NCI-H1092 (cell line): ENCODE results near the gene THAP3.
"Not testable (repeated sequence)": the region's sequence is repeated elsewhere in the genome, so short reads cannot be mapped to it uniquely, and the experiment has no call there.

Experiments used
- DNase-seq: peaks from one replicate; lab custom pipeline; 2025; lab: John Stamatoyannopoulos, UW

THAP3 gene

GRCh38 chr1:6635161-6635909 lies 10.7 kb downstream of the THAP3 start:
- DNase-seq, result no peak

- no peak for DNase-seq
Measured at GRCh38 chr1:6635910-6636760, 11.5 kb downstream of the THAP3 start.

DNA sequence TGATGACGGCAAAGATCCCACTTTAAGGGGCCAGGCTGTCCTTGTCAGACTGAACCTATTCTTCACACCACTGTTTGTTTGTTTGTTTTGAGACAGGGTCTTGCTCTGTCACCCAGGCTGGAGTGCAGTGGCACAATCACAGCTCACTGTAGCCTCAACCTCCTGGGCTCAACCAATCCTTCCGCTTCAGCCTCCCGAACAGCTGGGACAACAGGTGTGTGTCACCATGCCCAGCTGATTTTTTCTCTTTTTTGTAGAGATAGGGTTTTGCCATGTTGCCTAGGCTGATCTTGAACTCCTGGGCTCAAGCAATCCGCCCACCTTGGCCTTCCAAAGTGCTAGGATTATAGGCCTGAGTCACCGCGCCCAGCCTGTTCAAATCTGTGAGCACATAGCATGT lies 12.1 kb downstream of the THAP3 start:
- DNase-seq, result not testable (repeated sequence)

GRCh38 chr1:6637770-6638169 lies 13.1 kb downstream of the THAP3 start:
- no peak for DNase-seq

DNA sequence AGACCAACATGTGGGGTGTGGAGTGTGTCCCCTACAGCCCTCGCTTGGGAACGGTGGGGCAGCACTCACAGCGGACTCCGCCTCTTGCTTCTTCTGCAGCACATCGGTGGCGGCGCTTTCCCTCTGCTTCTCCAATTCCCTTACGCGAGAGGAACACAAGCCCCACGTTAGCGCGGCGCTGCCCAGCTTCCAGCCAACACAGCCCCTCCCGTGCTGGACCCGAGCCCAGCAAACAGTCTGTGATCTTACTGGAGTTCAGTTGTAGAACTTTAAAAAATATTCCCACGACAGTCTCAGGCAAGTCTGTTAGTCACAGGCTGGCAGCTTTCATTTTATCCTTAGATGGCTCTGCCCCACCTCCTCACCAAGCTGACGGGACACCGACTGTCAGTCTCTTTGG lies 13.6 kb downstream of the THAP3 start:
- no peak for DNase-seq

- not testable (repeated sequence) for DNase-seq
Measured at GRCh38 chr1:6640867-6641266, 16.2 kb downstream of the THAP3 start.

DNA sequence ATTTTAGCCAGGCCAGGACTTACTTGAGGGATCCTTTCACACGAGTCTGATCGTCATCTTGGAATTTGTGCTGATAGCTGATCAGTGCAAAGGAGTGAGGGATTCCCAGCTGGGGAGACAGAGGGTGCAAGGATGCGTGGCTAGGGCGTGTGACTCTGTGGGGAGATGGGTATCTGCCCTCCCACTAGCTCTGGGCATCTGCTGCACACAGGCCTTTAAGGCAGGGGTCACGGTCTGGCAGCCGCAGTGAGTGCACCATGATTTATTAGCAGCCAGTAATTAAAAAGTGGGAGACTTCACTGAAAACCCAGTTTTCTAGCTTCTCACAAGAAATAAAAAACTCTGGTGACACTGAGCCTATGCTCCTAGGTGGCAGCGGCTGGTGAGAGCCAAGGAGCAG lies 20.4 kb downstream of the THAP3 start:
- DNase-seq, result no peak

GRCh38 chr1:6646499-6647148 lies 22.0 kb downstream of the THAP3 start:
- no peak for DNase-seq

DNA sequence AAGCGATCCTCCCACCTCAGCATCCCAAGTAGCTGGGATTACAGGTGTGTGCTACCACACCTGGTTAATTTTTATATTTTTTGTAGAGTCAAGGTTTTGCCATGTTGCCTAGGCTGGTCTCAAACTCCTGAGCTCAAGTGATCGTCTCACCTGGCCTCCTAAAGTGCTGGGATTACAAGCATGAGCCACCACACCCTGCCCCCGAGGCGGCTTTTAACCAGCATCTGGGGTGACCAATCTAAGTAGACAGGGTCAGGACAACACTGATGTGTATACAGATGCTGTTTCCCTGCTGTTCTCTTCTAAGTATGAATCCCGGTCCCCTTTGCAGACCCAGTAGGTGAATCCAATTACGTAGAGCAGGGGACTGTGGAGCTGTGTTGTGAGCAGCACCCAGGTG lies 23.9 kb downstream of the THAP3 start:
- no peak for DNase-seq

- no peak for DNase-seq
Measured at GRCh38 chr1:6651909-6652308, 27.2 kb downstream of the THAP3 start.

GRCh38 chr1:6652986-6653385 lies 28.3 kb downstream of the THAP3 start:
- no peak for DNase-seq

DNA sequence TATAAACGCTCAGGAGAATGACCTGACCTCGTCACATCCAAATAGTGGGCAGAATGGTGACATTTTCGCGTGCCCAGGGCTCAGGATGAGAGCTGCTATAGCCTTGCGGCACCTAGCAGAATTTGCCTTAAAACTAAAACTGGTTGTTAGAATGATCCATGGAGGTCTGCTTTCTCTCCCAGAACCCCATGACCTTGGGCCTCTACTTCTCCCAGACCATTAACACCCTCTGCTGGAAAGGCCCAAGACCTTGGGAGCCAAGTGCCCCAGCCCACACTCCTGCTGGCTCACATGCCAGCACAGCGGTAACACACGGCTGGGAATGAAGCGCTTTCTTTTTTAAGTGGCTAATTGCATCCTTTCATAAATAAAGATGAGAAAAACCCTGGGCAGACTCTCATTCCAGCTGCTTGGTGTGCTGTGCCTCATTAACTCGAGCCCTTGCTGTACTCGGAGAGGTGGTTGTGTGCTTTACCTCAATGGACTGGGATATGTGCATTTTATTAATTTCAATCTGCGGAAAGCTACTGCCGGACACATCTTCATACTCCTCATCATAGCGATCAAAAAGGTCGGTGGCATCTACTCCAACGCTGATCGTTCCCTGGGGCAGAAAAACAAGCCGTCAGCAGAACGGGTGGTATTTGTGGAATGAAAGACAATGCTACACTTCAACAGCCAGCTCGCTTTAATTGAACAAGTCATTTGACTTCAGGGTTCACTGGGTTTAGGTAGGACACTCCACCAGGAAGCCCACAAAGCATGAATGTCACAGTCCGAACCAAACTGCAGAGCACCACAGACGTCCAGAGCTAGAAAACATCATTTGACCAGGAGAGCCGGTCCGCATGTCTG lies 29.0 kb downstream of the THAP3 start:
- DNase-seq, result no peak

DNA sequence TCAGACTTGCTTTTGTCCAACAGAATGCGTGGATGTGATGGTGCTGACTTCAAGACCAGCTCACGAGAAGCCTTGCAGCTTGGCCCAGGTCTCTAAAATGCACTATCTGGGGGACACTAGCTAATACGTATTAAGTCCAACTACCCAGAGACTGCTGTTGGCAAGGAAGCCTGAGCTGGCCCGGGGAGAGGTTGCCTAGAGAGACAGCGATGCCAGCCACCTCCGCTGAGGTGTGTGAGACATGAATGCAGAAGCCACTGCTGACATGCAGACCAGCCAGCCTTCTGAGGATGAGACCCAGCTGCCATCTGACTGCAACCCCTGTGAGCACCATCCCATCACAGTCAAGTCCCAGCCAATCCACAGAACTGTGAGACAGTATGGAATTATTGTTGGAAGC lies 32.5 kb downstream of the THAP3 start:
- no peak for DNase-seq

- DNase-seq, result no peak
Measured at GRCh38 chr1:6658359-6659060, 33.8 kb downstream of the THAP3 start.

DNA sequence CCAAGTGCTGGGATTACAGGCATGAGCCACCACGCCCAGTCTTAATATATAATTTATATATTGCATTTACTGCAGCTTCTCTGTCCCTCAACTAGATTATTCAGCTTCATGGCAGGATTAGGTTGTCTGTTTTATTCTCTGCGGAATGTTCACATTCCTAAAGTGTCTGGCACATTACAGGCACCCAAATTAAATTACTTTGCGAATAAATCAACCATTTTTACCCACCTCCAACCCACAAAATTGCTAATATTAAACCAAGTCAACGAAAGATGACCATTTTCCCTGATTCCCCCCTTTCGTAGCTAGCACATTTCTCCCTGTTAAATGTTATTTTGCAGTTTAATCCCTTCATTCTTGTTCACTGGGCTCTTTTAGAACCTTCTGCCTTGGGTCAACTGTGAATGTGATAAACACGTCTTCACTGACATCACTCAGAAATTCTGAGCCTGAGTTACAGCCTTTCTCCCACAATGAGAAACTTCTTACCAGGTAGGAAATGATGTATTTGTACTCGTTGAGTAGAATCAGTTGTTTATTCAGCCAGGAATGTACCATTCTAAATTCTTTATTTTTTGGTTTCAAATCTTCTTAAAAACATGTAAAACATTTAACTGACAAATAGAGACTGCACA lies 35.9 kb downstream of the THAP3 start:
- no peak for DNase-seq

- not testable (repeated sequence) for DNase-seq
Measured at GRCh38 chr1:6662468-6662867, 37.8 kb downstream of the THAP3 start.

DNA sequence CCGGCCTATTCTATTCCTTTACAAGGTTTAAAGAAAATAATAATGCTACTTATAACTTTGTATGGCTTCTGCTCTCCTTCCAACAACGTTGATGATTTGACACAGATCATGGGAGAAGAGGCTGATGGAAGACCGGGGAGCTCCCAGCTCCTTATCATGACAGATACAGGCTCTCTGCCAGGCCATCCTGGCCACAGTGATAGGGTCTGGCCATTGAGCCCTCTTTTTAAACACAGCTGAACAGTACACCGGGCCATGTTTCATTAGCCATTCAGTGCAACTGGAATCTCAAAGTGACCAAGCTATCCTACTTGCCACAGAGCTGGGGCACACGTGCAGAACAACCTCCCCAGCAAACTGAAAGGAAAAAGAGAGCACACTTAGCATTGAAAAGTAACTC lies 42.0 kb downstream of the THAP3 start:
- DNase-seq, result no peak

DNA sequence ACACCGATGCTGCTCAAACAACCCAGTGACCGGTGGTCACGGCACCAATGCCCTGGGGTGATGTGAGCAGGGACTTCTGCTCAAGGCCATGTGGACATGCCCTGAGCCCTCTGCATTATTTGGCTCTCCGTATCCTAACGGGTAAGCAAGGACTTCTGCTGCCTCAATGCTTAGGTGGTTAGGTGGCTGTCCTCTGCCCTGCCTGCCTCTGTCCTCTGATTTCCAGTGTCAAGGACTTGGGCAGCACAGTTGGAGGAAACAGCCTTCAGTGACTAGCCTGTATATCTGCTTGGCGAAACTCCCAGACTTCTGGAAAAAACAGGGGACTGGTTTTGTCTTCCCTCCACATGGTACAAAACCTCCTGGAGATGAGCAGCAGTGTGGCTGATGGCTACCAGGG lies 42.5 kb downstream of the THAP3 start:
- DNase-seq, result no peak

DNA sequence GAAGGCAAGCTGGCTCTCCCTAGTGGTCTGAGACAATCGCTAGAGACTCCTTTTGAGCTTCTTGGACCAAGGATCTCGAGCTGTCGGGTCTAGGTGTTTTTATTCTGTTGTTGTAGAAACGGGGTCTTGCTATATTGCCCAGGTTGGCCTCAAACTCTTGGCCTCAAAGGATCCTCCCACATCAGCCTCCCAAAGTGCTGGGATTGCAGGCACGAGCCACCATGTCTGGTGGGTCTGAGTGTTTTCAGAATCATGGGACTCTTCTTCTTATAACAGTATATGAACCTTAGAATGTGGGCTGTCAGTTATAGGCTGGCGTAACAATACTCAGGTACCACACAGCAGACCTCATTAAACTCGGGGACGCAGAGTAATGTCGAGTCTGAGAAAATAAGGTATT lies 43.8 kb downstream of the THAP3 start:
- no peak for DNase-seq

DNA sequence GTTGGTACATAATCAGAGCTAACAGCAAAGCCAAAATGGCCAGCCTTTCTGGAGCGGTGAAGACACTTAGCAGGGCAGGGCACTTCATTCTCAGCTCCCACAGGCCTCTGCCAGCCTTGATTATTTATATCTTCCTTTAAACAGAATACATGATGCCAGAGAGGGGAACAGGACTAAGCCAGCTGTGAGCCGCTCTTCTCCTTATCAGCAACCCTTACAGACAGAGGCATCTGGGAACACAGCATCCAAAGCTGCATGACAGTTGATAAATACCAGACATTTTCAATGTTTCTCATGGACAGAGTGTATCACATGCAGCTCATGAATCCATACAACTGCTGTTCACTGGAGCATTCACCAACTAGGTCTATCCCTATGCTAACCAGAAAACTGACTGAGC lies 47.9 kb downstream of the THAP3 start:
- DNase-seq, result no peak
